22Rv1 (cell line): ENCODE data around the gene LRIT3.

Source experiments
- CTCF ChIP-seq: fragments of 450-650 bp; IDR thresholded peaks from 2 replicates; pipeline ENCODE4 v1.5.1; 2017; ENCODE audit warnings: mild to moderate bottlenecking
- ZFX ChIP-seq: fragments of 450-650 bp; IDR thresholded peaks from 2 replicates; pipeline ENCODE4 v1.6.1; 2017; ENCODE audit warnings: antibody characterized with exemption, borderline replicate concordance

- no peak for TF ChIP-seq CTCF
- no peak for TF ChIP-seq ZFX
Observed at GRCh38 chr4:109916027-109916409, 68.1 kb downstream of the LRIT3 start.
